GM12864 (cell line): Measurements from ENCODE around the gene ADM.

Source experiments
- DNase-seq: peaks from one replicate; pipeline ENCODE4 v3.0.0-alpha.2; 2011; ENCODE audit warnings: low read depth
- H3K4me3 ChIP-seq: 2 replicates; pipeline ENCODE4 v1.5.1; 2011; ENCODE audit warnings: mild to moderate bottlenecking, low read depth, low read length, control low read depth
- TF ChIP-seq, protein P1 (sequence below): IDR thresholded peaks from 2 replicates; pipeline ENCODE4 v1.5.1; 2011; ENCODE audit warnings: low read depth, mild to moderate bottlenecking, moderate library complexity, low read length, control low read depth, inconsistent platforms; ENCODE audit errors: missing control alignments

The ADM gene

GRCh38 chr11:10350334-10350733 is 45.5 kb downstream of the ADM start:
- TF ChIP-seq, protein P1, sequence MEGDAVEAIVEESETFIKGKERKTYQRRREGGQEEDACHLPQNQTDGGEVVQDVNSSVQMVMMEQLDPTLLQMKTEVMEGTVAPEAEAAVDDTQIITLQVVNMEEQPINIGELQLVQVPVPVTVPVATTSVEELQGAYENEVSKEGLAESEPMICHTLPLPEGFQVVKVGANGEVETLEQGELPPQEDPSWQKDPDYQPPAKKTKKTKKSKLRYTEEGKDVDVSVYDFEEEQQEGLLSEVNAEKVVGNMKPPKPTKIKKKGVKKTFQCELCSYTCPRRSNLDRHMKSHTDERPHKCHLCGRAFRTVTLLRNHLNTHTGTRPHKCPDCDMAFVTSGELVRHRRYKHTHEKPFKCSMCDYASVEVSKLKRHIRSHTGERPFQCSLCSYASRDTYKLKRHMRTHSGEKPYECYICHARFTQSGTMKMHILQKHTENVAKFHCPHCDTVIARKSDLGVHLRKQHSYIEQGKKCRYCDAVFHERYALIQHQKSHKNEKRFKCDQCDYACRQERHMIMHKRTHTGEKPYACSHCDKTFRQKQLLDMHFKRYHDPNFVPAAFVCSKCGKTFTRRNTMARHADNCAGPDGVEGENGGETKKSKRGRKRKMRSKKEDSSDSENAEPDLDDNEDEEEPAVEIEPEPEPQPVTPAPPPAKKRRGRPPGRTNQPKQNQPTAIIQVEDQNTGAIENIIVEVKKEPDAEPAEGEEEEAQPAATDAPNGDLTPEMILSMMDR, result no peak
- H3K4me3 ChIP-seq, result no peak overlapping the region
- DNase-seq, result no peak

DNA sequence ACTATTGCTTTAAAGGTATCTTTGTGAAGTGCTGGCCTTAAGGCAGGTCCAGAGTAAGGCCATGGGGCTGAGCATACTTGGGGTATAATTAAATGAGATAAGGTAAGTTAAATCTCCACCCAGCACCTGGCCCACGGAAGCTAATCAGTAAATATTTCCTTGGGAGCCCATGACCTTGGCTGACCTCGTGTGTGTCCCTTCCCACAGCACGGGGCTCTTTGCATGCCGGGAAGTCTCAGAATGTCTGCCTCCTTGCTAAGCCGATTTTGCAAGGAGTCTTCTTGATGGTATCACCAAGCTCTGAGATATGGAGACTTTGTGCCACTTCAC is 46.5 kb downstream of the ADM start:
- TF ChIP-seq, protein P1, result no peak
- H3K4me3 ChIP-seq, result no peak overlapping the region
- no peak for DNase-seq

DNA sequence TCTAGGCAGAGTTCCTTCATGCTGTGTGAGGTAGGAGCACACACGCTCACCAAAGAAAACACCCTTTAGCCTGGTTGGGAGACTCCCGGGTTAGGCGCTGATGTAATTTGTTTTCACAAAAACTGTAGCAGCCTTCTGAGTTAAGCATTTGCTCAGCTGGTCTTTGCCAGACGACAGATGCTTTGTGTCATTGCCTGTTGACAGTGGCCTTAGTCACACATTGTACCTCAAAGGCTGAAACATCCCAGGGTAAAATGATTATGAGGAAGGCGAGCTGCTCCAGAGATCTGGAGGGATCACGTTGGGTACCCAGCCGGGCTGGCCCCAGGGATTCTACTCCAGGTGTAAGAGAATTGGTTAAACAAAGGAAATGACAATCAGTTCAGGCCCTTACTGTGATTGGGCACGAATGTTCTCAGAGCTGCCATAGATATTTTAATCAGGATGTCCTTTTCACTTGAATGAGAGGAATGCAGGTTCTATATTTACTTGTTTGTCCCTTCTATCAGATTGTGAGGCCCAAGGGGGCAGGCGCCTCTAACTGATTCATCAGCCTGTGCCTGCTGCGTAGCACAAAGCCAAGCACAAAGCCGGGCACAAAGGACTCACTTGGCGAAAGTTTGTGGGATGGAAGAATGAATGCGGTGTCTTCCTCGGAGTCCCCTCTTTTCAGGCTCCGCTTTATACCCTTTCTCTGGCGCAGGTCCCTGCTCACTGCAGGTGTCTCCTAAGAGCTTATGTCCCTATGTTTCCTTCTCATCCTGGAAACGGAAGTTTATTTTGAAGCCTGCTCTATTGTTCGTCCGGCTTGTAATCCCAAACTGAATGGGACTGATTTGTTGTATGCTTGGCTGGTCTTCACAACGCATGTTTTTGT is 47.1 kb downstream of the ADM start:
- DNase-seq, result no peak

DNA sequence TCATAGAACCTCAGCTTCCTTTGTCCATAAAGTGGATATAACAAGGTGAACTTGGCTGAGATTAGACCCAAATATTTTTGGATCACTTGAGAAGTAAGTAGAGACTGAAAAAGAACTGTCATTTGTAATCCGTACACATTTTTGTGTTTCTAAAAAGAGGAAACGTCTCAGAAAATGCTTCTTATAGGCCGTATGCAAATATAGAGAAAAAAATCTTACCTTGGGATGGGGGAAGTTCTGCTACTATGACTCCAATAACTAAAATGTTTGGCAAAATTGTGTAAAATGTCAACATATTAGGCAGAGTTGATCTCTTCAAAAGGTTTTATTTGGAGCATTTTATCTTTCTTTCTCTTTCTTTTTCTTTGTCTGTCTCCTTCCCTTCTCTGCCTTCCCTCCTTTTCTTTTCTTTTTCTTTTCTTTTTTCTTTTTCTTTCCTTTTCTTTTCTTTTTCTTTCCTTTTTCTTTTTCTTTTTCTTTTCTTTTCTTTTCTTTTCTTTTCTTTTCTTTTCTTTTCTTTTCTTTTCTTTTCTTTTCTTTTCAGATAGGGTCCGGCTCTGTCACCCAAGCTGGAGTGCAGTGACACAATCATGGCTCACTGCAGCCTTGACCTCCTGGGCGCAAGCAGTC is 48.2 kb downstream of the ADM start:
- no peak overlapping the region for H3K4me3 ChIP-seq
- TF ChIP-seq, protein P1, result no peak
- DNase-seq, result no peak

More for the DNA sequence above, 47.1 kb downstream of the ADM start:
- TF ChIP-seq, protein P1, result no peak
- H3K4me3 ChIP-seq, result no peak overlapping the region

GRCh38 chr11:10354389-10354788 is 49.5 kb downstream of the ADM start:
- DNase-seq, result no peak
- no peak overlapping the region for H3K4me3 ChIP-seq
- TF ChIP-seq, protein P1, result no peak

DNA sequence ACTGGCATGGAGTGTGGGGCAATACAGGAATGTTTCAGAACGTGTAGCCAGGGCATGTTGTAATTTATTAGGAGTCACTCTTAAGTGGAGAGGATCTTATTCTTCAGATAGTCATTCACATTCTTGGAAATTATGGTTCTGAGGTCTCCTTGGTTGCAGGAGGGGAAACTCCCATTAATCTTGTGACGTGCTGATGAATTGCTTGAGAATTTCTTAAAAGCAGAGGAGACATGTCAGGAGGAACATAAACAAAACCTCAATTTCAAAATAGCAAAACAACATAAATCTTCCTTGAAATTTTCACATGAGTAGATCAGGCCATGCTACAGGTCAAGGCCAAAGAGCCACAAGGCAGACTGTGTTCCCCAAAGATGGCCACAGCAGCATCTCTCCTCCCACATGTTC is 50.4 kb downstream of the ADM start:
- no peak for DNase-seq
- H3K4me3 ChIP-seq, result no peak overlapping the region
- TF ChIP-seq, protein P1, result no peak
